ENCODE measurements around the gene GRIK3.

- TF ChIP-seq YY1 (IDR thresholded peaks at IDR 0.05; ENCODE audit: insufficient read depth, insufficient read length) (no peak), ZNF274 (IDR thresholded peaks at IDR 0.05; ENCODE audit: low read depth, low read length) (no peak), SUZ12 (IDR thresholded peaks at IDR 0.05; ENCODE audit: extremely low read depth, insufficient read depth, insufficient read length) (no peak)
Measured at GRCh38 chr1:37037690-37038089, 3.4 kb upstream of the GRIK3 start.

Measured in NT2/D1 (cell line).